ENCODE results near the gene PNMA8B.

DNA sequence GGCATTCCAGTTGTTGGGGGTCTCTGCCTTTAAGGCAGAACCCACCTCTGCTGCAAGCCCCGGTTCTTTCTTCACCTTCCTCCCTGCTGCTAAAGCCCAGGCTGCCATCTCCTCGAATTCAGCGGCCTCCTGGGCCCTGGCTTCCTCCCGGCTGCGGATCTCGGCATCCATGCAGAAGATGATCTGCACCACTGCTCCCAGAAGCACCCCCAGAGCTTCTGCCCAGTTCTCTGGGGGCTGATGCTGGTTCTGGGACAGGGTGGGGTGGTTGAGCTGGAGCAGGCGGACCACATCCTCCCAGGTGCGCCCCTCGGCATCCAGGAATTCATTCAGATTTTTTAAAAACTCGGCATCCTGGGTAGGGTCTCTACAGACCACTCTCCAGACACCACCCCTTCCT lies 25.3 kb downstream of the PNMA8B start:
- TF ChIP-seq, protein P1, sequence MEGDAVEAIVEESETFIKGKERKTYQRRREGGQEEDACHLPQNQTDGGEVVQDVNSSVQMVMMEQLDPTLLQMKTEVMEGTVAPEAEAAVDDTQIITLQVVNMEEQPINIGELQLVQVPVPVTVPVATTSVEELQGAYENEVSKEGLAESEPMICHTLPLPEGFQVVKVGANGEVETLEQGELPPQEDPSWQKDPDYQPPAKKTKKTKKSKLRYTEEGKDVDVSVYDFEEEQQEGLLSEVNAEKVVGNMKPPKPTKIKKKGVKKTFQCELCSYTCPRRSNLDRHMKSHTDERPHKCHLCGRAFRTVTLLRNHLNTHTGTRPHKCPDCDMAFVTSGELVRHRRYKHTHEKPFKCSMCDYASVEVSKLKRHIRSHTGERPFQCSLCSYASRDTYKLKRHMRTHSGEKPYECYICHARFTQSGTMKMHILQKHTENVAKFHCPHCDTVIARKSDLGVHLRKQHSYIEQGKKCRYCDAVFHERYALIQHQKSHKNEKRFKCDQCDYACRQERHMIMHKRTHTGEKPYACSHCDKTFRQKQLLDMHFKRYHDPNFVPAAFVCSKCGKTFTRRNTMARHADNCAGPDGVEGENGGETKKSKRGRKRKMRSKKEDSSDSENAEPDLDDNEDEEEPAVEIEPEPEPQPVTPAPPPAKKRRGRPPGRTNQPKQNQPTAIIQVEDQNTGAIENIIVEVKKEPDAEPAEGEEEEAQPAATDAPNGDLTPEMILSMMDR (IDR thresholded peaks at IDR 0.05 in 2 of 3, conservative IDR thresholded peaks at IDR 0.05 in 1 of 3; ENCODE audit: borderline replicate concordance in 1 of 3, insufficient read depth in 1 of 3, low read depth in 2 of 3, low read length in 2 of 3): no peak
- no peak for TF ChIP-seq RAD21 (IDR thresholded peaks at IDR 0.05; ENCODE audit: low read depth)
- no peak for TF ChIP-seq POLR2AphosphoS5 (IDR thresholded peaks at IDR 0.05; ENCODE audit: low read depth, low read length)
- no peak for TF ChIP-seq POLR2A (IDR thresholded peaks at IDR 0.05; ENCODE audit: borderline replicate concordance, extremely low read depth, insufficient read depth, insufficient read length)
- no peak for TF ChIP-seq ZFX (IDR thresholded peaks at IDR 0.05)
- TF ChIP-seq EZH2phosphoT487 (IDR thresholded peaks at IDR 0.05; ENCODE audit: borderline replicate concordance): no peak
- TF ChIP-seq, protein P2, sequence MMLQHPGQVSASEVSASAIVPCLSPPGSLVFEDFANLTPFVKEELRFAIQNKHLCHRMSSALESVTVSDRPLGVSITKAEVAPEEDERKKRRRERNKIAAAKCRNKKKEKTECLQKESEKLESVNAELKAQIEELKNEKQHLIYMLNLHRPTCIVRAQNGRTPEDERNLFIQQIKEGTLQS (IDR thresholded peaks at IDR 0.05): no peak
- no peak for TF ChIP-seq CBX3 (IDR thresholded peaks at IDR 0.05; ENCODE audit: low read depth)
- no peak for TF ChIP-seq JUND (IDR thresholded peaks at IDR 0.05)
- no peak for TF ChIP-seq CEBPB (IDR thresholded peaks at IDR 0.05; ENCODE audit: low read depth)
- no peak for TF ChIP-seq EZH2 (IDR thresholded peaks at IDR 0.05)
- TF ChIP-seq ZNF274 (IDR thresholded peaks at IDR 0.05; ENCODE audit: low read depth, low read length): no peak
